Inferior parietal cortex (tissue), 1 donor: Measurements from ENCODE around the gene MAFB.

ENCODE experiments used
- DNase-seq: peaks from one replicate; pipeline ENCODE4 v3.0.0-alpha.2; 2016; ENCODE audit errors: extremely low spot score

MAFB gene

GRCh38 chr20:40682104-40682981 is 6.7 kb downstream of the MAFB start:
- no peak for DNase-seq

DNA sequence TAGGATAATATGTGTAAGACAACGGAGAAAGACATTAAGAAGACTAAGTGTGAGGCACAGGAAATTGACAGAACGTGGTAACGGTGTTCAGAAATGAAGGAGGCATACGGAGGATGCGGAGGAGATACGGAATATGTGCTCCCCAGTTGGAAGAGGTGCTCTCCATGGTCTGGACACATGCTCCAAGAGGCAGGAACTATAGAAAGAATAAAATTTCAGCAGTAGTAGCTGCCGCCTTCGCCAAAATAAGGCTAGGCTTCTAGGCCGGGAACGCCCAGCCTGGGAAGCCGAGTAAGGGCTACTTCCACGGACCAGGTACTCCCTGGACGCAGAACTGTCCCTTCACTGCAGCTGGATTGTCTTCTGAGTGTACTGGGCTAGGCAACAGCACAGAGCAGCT is 7.4 kb downstream of the MAFB start:
- no peak for DNase-seq

DNA sequence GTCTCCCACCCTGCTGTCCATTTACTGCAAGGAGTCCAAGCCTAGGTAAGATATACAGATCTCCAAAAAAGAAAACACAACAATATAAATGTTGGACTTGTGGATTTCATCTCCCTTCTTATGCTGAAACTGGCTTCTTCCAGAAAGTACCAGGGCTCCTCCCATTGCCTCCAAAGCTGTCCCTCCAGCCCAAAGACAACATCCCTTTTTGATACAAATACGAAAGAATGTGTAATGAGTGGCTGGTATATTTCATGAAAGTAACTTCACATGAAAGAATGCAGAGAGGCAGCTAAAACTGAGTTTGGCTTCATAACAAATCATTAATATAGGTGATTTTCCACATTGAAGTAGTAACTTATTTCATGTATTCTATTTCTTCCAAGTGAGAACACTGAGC is 7.9 kb downstream of the MAFB start:
- DNase-seq, result no peak

- DNase-seq, result no peak
These were observed 8.7 kb downstream of the MAFB start for GRCh38 chr20:40680161-40680959.

- no peak for DNase-seq
These were observed 9.9 kb downstream of the MAFB start for GRCh38 chr20:40679184-40679583.

- no peak for DNase-seq
These were observed 10.7 kb downstream of the MAFB start for GRCh38 chr20:40678286-40678875.

- DNase-seq, result no peak
These were observed 11.6 kb downstream of the MAFB start for GRCh38 chr20:40677343-40677924.

DNA sequence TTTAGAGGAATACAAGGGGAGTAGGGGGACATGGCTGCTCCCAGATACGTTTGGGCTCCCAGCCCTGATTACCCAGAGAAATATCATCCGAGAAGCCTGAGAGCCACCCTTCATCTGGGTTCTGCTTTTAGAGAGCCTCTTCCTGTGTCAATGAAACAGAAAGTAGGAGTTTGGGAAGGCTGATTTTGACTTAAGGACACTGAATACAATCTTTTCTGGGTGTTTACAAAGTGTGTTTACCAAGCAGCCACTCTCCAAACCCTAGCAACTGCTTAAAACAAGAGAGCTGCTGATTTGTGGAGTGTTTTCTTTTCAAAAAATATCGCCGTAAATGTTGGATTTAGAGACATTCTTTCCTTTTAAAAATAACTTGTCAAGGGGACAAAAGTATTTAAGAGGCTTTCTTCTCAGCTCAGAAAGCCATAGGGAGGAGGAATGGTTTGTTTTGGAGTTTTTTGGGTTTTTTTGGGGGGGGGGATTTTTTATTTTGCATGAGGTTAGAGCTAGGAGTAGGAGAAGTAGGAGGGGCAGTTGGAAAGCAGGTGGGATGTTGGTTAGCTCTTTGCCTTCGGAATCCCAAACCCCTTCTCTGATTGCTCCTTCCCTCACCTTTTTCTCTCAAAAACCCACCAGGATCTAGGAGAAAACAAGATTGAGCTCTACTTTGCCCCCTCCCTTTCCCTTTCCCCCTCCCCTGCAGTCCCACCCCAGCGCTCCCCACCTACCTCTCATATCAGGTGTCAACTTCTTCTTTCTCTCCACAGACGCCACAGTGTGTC is 12.4 kb downstream of the MAFB start:
- DNase-seq, result no peak

- DNase-seq, result no peak
These were observed 13.3 kb downstream of the MAFB start for GRCh38 chr20:40675599-40676221.

DNA sequence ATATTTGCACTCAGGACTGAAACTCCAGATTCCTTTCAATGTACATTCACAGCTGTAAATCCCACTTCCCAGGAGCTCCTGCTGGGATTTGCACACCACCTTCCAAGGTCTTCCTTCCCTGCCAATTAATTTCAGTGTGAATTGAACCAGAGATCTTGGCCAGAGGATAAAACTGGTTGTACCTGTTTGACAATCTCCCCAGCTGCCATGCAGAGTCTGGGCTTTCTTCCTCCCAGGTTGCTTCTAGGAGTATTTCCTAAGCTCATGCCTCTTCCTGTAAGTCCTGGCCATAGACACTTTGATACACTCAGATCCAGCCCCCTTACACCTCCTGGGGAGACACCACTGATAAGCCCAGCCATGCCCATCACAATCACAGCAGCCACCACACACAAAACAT is 15.6 kb downstream of the MAFB start:
- DNase-seq, result no peak

- no peak for DNase-seq
These were observed 16.9 kb downstream of the MAFB start for GRCh38 chr20:40672095-40672494.

GRCh38 chr20:40670253-40670652 is 18.8 kb downstream of the MAFB start:
- no peak for DNase-seq

DNA sequence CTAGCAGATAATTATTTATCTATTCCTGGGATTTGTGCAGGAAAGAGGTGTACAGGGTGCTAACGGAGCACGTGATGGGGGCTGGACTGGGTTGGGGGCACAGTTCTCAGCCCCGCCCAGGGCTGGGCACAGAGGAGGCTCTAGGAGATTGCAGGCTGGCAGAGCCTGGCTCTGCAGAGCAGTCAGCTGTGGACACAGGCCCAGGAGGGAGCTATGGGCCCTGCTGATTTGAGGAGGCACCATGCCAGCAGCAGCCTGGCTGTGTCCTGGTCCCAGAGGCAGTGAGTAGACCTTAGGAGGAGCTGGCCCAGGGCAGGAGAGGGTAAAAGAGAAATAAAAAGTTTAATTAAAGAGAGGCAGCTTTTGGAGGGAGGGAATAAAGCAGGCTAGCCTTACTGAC is 19.3 kb downstream of the MAFB start:
- DNase-seq, result no peak

GRCh38 chr20:40668449-40669228 is 20.4 kb downstream of the MAFB start:
- no peak for DNase-seq

GRCh38 chr20:40667503-40667902 is 21.5 kb downstream of the MAFB start:
- no peak for DNase-seq

GRCh38 chr20:40666336-40666735 is 22.7 kb downstream of the MAFB start:
- no peak for DNase-seq

- no peak for DNase-seq
These were observed 24.1 kb downstream of the MAFB start for GRCh38 chr20:40664891-40665290.

DNA sequence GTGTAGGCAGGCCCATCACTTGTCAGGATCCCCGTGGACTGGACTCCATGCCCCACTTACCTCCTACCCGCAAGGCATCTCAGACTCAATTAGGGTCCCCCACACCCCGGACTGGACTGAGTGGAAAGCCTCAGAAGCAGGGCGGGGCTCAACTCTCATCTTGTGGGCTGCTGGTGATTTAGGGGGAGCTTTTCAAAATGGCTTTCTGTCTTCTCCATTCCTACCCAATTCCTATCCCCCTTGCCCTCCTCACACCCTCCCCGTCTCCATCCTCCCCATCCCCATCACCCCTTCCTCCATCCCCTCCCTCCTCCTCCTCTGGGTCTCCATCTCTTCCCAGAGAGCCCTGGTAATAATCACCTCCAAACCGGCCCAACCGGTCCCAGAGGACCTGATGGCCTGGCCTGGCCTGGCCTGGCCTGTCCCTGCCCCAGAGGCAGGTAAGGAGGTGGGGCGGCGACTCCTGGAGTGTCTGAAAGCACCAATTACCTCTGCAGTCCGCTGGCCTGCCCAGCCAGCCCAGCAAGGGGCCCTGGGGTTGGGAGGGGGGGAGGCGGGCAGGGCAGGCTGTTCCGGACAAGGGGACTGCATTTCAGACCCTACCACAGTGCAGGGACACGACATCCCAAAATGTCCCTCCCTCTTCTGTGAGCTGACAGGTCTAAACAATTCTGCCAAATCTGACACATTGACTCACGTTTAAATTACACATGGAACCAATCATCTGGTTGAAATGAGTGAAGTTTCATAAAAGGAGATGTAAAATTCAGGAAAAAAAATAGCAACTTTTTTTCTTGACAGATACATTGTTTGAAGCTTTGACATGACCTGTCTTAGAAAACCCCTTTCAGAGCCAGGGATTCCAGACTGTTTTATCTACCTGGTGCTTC is 24.8 kb downstream of the MAFB start:
- DNase-seq, result no peak

DNA sequence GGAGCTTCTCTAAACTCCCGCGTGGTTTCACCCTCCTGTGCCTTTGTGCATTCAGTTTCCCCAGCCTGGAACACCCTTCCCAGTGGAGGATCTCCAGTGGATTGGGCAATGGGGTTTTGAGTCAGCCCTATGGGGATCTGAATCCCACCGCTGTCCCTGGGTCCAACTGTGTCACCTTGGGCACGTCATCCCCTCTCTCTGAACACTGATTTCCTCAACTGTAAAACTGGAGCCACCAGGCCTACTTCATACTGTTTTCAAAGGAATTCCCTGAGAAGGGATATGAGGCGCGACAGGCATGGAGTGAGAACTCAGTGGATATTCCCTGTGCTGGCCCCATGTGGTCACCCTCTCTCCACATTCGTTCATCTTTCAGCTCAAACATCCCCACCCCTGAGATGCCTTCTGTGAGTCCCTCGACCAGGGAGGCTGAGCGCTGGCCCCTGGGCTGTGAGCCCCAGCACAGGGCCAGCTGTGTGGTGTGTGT is 25.7 kb downstream of the MAFB start:
- DNase-seq, result no peak
